SK-N-SH (cell line): Measurements from ENCODE around the gene NUP133.

Experiments
- CHD2 ChIP-seq: fragments of 150-350 bp; IDR thresholded peaks from 2 replicates; pipeline ENCODE4 v1.6.1; 2018; ENCODE audit warnings: low read length; ENCODE audit not compliant: partially characterized antibody
- CTCF ChIP-seq: fragments of 200-600 bp; sonication (generic); IDR thresholded peaks from 2 replicates; pipeline ENCODE4 v1.6.1; 2017; ENCODE audit warnings: antibody characterized with exemption, mild to moderate bottlenecking, moderate library complexity
- EP300 ChIP-seq, 2 experiments: IDR thresholded peaks; 2 replicates each; pipeline versions ENCODE4 v1.4.0 to v1.6.1; 2012; ENCODE audit warnings: borderline replicate concordance in 1 of 2, low read depth in 1 of 2, low read length in 1 of 2
- MXI1 ChIP-seq: IDR thresholded peaks from 2 replicates; pipeline ENCODE4 v1.6.1; 2012; ENCODE audit warnings: mild to moderate bottlenecking, low read depth, low read length, improper control_type of control experiment
- NFIC ChIP-seq: IDR thresholded peaks from 2 replicates; pipeline ENCODE4 v1.4.0; 2012; ENCODE audit warnings: borderline replicate concordance
- POLR2AphosphoS5 ChIP-seq: IDR thresholded peaks from 2 replicates; pipeline ENCODE4 v1.6.1; 2012; ENCODE audit warnings: low read depth, low read length
- RAD21 ChIP-seq: IDR thresholded peaks from 2 replicates; pipeline ENCODE4 v1.6.1; 2012; ENCODE audit warnings: mild to moderate bottlenecking, low read length
- RCOR1 ChIP-seq: fragments of 150-350 bp; IDR thresholded peaks from 2 replicates; pipeline ENCODE4 v1.6.1; 2017; ENCODE audit warnings: antibody characterized with exemption, low read length
- TAF1 ChIP-seq: IDR thresholded peaks from 2 replicates; pipeline ENCODE4 v1.6.1; 2012; ENCODE audit warnings: low read depth, mild to moderate bottlenecking, low read length, moderate library complexity, borderline replicate concordance
- TCF12 ChIP-seq: IDR thresholded peaks from 2 replicates; pipeline ENCODE4 v1.4.0; 2012
- USF1 ChIP-seq: IDR thresholded peaks from 2 replicates; pipeline ENCODE4 v1.4.0; 2012; ENCODE audit warnings: low read depth, borderline replicate concordance
- TF ChIP-seq, protein P1 (sequence below): IDR thresholded peaks from 2 replicates; pipeline ENCODE4 v1.4.0; 2012; ENCODE audit warnings: low read depth, borderline replicate concordance

- TF ChIP-seq RCOR1 (no peak), CTCF (no peak), EP300 (IDR thresholded peaks at IDR 0.05; ENCODE audit: borderline replicate concordance in 1 of 2, low read depth in 1 of 2, low read length in 1 of 2) (no peak), TCF12 (no peak), POLR2AphosphoS5 (no peak), NFIC (no peak), TAF1 (no peak), CHD2 (no peak), RAD21 (no peak), USF1 (no peak), MXI1 (peak; percentile 95)
- TF ChIP-seq, protein P1, sequence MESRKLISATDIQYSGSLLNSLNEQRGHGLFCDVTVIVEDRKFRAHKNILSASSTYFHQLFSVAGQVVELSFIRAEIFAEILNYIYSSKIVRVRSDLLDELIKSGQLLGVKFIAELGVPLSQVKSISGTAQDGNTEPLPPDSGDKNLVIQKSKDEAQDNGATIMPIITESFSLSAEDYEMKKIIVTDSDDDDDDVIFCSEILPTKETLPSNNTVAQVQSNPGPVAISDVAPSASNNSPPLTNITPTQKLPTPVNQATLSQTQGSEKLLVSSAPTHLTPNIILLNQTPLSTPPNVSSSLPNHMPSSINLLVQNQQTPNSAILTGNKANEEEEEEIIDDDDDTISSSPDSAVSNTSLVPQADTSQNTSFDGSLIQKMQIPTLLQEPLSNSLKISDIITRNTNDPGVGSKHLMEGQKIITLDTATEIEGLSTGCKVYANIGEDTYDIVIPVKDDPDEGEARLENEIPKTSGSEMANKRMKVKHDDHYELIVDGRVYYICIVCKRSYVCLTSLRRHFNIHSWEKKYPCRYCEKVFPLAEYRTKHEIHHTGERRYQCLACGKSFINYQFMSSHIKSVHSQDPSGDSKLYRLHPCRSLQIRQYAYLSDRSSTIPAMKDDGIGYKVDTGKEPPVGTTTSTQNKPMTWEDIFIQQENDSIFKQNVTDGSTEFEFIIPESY, result no peak
Measured at GRCh38 chr1:229408458-229409037, 99.6 kb downstream of the NUP133 start.
